ELR (cell line): ENCODE data around the gene OTULINL.
A peak's percentile ranks its signal among the peaks of the same experiment; 100 is the strongest.

ENCODE experiments used
- DNase-seq: peaks from one replicate; pipeline ENCODE4 v3.0.0-alpha.2; 2015; ENCODE audit warnings: low read depth

Gene OTULINL

DNA sequence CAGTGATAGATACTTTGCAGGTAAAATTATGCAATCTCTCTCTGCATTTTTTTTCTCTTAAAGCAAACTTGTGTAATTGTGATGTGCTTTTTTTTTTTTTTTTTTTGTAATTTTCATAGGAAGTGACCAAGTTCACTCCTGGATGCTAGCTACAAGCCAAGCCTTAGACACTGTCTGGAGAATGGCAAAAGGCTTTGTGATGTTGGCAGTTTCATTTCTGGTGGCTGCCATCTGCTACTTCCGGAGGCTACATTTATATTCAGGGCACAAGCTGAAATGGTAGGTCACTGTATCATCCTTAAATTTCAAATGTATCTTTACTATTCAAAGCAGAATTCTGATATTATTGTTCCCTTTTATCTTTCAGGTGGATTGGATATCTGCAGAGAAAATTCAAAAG, 19.3 kb downstream of the OTULINL start:
- DNase-seq, result no peak

DNA sequence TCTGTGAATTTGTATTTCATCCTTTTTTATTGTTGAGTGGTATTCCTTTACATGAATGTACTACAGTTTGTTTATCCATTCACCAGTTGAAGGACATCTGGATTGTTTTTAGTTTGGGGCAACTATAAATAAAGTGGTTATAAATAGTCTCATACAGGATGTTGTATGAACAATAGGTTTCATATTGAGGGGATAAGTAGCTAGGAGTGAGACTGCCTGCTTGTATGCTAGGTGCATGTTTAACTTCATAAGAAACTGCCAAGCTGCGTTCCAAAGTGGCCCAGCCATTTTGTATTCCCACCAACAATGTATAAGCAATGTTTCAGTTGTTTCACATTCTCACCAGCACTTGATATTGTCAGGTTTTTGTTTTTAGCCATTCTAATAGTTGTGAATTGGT, 21.5 kb downstream of the OTULINL start:
- no peak for DNase-seq

DNA sequence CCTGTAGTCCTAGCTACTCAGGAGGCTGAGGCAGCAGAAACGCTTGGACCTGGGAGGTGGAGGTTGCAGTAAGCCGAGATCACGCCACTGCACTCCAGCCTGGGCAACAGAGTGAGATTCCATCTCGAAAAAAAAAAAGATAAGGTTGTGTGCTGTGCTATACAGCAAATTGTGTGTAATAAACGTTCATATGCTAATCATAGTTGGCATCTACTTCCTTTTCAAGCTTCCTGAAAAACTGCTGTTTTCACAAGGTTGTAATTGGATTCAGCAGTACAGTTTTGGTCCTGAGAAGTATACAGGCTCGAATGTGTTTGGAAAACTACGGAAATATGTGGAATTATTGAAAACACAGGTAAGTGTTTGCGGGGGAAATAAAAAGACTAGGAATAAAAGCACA, 25.5 kb downstream of the OTULINL start:
- DNase-seq, result no peak

GRCh38 chr5:14608169-14608568, 26.6 kb downstream of the OTULINL start:
- no peak for DNase-seq

- no peak for DNase-seq
Measured at GRCh38 chr5:14611737-14612136, 30.1 kb downstream of the OTULINL start.

DNA sequence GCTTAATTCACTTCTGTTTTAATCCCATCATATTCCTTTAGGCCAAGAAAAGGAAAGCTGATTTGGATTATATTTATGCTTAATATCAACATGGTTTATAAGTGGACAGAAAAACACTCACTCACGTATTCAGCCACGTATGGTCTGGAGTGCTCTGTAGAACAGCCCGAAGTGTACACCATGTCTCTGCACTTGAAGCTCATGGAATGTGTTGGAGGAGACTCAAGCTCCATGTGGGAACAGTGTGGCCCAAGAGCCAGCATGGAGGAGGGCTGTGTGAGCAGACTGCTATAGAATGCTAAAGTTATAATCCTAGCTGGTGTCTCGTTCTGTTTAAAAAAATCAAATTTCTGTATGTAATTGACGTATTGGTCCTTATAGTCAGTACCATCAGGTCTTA, 32.9 kb downstream of the OTULINL start:
- no peak for DNase-seq

- DNase-seq, result no peak
Measured at GRCh38 chr5:14615365-14615764, 33.8 kb downstream of the OTULINL start.

DNA sequence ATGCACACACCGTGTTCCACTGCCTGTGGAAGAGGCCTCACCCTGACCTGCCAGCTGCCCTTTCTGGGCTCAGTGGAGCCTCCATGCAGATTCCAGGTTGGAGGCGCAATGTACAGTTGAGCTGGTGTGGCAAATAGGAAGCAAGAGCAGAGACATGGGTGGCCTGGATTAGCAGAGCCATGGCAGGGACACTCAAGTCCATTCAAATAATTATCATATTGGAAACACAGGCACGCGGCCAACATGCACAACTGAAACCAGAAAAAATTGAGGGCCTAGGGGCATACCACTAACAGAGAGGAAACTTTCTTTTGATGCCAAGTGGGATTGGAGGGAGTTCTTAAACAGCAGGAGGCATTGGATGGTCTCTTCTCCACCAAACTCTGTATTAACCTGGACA, 35.8 kb downstream of the OTULINL start:
- DNase-seq, result no peak

- no peak for DNase-seq
Measured at GRCh38 chr5:14627270-14627669, 45.7 kb downstream of the OTULINL start.

- peak; percentile 66 for DNase-seq
Measured at GRCh38 chr5:14628346-14628745, 46.8 kb downstream of the OTULINL start.

- no peak for DNase-seq
Measured at GRCh38 chr5:14630671-14631070, 49.1 kb downstream of the OTULINL start.

- DNase-seq, result no peak
Measured at GRCh38 chr5:14635656-14636055, 54.1 kb downstream of the OTULINL start.

GRCh38 chr5:14640765-14641164, 59.2 kb downstream of the OTULINL start:
- DNase-seq, result no peak

DNA sequence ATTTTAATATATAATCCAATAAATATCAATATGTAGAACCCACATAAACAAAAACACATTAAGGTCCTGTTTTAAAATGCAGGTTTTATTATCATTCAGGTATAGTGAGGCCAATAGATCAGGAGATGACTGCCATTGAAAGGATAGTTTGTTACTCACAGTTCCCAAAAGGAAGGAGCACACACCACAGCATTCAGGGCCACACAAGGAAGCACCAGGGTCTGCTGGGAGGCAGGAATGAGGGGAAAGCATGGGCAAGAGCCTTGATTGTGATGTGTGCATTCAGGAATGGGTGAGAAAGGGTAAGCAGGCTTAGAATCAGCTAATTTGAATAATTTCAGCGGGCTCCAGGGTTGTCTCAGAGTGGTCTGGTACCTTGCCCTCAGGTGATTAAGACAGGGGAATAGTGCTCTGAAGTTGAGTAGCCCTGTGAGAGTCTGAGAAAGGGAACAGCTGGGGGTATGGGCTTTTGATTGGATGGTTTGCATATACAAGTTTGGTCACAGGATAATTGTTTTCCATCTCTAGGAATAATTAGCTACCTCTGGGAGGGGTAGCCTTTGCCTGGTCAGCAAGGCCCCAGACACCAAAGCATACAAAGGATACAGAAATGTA, 63.1 kb downstream of the OTULINL start:
- DNase-seq, result no peak

GRCh38 chr5:14650052-14650451, 68.5 kb downstream of the OTULINL start:
- DNase-seq, result no peak

GRCh38 chr5:14655146-14655741, 73.7 kb downstream of the OTULINL start:
- no peak for DNase-seq

- no peak for DNase-seq
Measured at GRCh38 chr5:14656898-14657297, 75.3 kb downstream of the OTULINL start.

GRCh38 chr5:14659821-14660607, 78.4 kb downstream of the OTULINL start:
- DNase-seq, result peak; percentile 40

DNA sequence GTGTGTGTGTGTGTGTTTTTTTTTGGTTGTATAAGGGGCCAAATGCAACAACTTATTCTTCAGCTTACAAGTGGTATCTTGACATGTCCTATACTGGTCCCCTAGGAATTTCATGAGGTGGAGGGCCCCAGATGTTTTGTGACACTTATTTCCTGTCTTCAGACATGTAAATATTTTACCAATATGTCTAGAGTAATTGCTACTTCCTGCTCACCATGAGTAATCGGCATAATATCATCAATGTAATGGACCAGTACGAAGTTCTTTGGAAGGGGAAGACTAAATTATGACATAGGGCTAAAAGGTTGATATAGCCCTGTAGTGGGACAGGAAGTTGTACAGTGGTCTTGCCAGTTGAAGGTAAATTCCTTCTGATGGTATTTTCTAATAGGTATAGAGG, 79.2 kb downstream of the OTULINL start:
- DNase-seq, result peak; percentile 63
